ENCODE measurements around the gene CMIP. TPM values are rescaled to one million over a fixed set of nuclear protein-coding genes. Genes with fewer than 3 reads are reported as not detected.

CMIP gene
- polyA plus RNA-seq, 3 donors = 0.85 to 61.9 (median 0.93) TPM

DNA sequence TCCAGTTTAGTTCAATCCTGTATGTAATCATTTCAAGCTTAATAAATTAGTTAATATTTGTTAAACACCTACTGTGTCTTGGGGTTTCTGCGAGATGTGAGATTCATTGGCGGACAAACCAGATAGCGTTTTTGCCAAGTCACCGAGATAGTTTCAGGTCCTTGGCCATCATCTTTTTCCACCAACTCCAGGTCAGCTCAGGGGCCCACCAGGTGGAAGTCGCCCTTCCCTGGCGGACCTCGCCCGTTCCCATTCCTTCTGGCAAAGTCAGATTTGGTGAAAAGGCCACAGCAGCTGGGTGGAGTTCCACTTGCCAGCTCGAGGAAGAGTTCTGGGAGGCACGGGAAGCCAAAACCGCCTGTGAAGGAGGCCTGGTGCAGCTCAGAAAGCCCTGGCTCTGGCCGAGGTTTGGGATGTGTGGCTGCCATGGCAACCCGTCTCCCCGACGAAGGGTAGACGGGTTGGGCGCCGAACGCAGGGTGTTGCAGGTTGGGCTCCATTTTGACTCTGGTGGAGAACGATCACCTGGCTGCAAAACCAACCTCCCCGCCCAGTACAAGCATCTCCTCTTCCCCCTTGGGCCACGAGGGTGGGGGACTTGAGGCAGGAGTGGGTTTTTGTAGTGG is 39.5 kb downstream of the CMIP start:
- intact Hi-C loops (cut with micrococcal nuclease) = loop anchor here in 1 of 2 donors (5.0 kb wide), 1 partner anchor 37 kb away; no protein-coding TSS in a partner anchor
- H4K20me1 ChIP-seq (ENCODE audit: insufficient read depth, low read length) = peaks cover 59% of the 10 kb centered on the region
- H3K4me3 ChIP-seq (replicated peaks in 1 of 3; ENCODE audit: low read depth in 2 of 3, low read length in 3 of 3) = peak overlapping the region in 1 of 3 experiments; percentile 56
- peaks cover 0 to 9% (median 2%) of the 10 kb centered on the region in 3 donors for H3K27me3 Mint-ChIP-seq (ENCODE audit: low read depth in 3 of 3)
- no peak overlapping the region for H3K4me3 Mint-ChIP-seq
- peaks cover 0 to 2% (median 0%) of the 10 kb centered on the region in 7 donors for H3K9me3 Mint-ChIP-seq
- peak overlapping the region in 1 of 2 donors; percentile 93 for H3K27ac ChIP-seq (ENCODE audit: low read depth in 1 of 2, low read length in 2 of 2)
- peak overlapping the region; percentile 65 for H3K4me2 ChIP-seq (replicated peaks; ENCODE audit: extremely low read depth, low read length, poor library complexity, severe bottlenecking)
- no peak overlapping the region for H2AFZ ChIP-seq (ENCODE audit: insufficient read depth, low read depth, low read length, poor library complexity, severe bottlenecking)
- H3K9me3 ChIP-seq (replicated peaks in 1 of 2; ENCODE audit: control insufficient read depth in 1 of 2, insufficient read depth in 1 of 2, low read length in 2 of 2) = no peaks in the 10 kb centered on the region
- DNase-seq = no peak
- H3K27ac Mint-ChIP-seq = peak overlapping the region; percentile 92 to 100 (median 99)
- peaks cover 96% of the 10 kb centered on the region for H3K79me2 ChIP-seq (ENCODE audit: insufficient read depth, low read length)
- H3K4me1 ChIP-seq (ENCODE audit: control insufficient read depth in 1 of 2, insufficient read depth in 2 of 2, low read length in 2 of 2) = peaks cover 76 to 83% of the 10 kb centered on the region in 2 donors
- TF ChIP-seq, protein P1, sequence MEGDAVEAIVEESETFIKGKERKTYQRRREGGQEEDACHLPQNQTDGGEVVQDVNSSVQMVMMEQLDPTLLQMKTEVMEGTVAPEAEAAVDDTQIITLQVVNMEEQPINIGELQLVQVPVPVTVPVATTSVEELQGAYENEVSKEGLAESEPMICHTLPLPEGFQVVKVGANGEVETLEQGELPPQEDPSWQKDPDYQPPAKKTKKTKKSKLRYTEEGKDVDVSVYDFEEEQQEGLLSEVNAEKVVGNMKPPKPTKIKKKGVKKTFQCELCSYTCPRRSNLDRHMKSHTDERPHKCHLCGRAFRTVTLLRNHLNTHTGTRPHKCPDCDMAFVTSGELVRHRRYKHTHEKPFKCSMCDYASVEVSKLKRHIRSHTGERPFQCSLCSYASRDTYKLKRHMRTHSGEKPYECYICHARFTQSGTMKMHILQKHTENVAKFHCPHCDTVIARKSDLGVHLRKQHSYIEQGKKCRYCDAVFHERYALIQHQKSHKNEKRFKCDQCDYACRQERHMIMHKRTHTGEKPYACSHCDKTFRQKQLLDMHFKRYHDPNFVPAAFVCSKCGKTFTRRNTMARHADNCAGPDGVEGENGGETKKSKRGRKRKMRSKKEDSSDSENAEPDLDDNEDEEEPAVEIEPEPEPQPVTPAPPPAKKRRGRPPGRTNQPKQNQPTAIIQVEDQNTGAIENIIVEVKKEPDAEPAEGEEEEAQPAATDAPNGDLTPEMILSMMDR (IDR thresholded peaks at IDR 0.05) = no peak
- WGBS (ENCODE audit: insufficient coverage) = 84% methylated on average over 12 of the region's 22 CpGs
- H3K36me3 Mint-ChIP-seq = peaks cover 38 to 67% of the 10 kb centered on the region in 2 donors
- H3K27me3 ChIP-seq (ENCODE audit: control insufficient read depth in 2 of 2, insufficient read depth in 2 of 2, low read length in 2 of 2) = no peaks in the 10 kb centered on the region
- H3K9ac ChIP-seq (ENCODE audit: insufficient read depth, low read length, poor library complexity, severe bottlenecking) = peak overlapping the region; percentile 9
- H3K4me1 Mint-ChIP-seq = peaks cover 87% of the 10 kb centered on the region
- peaks cover 0 to 15% of the 10 kb centered on the region in 2 donors for H3K36me3 ChIP-seq (replicated peaks in 1 of 2; ENCODE audit: control insufficient read depth in 1 of 2, insufficient read depth in 2 of 2, low read length in 2 of 2)

DNA sequence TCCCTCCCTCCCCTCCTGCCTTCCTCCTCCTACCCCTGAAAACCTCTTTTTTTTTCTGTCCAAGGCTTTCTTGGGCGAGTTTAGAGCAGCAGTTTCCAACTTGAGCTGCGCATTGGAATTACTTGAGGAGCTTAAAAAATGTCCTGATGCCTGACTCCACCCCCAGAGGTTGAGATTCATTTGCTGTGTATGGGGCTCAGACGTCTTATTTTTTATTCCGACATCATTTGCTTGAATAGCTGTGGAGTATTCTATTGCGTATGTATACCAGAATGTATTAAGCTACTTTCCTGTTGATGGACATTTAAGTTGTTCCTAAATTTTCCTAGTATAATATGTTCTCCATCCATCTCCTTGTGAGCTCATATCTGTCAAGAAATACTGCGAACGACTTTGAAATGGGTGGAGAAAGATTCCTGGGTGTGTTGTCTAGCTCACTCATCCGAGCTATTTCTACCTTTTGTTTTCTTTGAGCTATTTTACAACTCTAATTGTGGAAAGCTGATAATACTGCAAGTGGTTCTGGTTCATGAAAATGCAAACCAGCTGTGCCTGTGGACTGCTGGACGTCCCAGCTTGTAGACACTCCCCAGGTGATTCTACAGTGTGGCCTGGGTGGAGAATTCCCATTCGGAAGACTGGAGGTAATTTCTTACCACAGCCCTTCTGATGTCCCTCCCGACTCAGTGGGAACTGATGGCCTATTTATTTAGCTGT is 40.5 kb downstream of the CMIP start:
- intact Hi-C loops (cut with micrococcal nuclease) = loop anchor here in 1 of 2 donors (5.0 kb wide), 1 partner anchor 38 kb away; no protein-coding TSS in a partner anchor
- Mint-ChIP-seq H3K4me3 (no peak overlapping the region), H3K27me3 (ENCODE audit: low read depth in 3 of 3) (peaks cover 0 to 7% (median 2%) of the 10 kb centered on the region in 3 donors), H3K36me3 (peaks cover 41 to 59% of the 10 kb centered on the region in 2 donors), H3K4me1 (peaks cover 87% of the 10 kb centered on the region), H3K27ac (peak overlapping the region in 5 of 7 donors; percentile 46 to 78 (median 74)), H3K9me3 (peaks cover 0 to 2% (median 0%) of the 10 kb centered on the region in 7 donors)
- Histone ChIP-seq H3K79me2 (ENCODE audit: insufficient read depth, low read length) (peaks cover 99% of the 10 kb centered on the region), H3K36me3 (replicated peaks in 1 of 2; ENCODE audit: control insufficient read depth in 1 of 2, insufficient read depth in 2 of 2, low read length in 2 of 2) (peaks cover 0 to 16% of the 10 kb centered on the region in 2 donors), H2AFZ (ENCODE audit: insufficient read depth, low read depth, low read length, poor library complexity, severe bottlenecking) (no peak overlapping the region), H3K4me3 (replicated peaks in 1 of 3; ENCODE audit: low read depth in 2 of 3, low read length in 3 of 3) (no peak overlapping the region), H3K9me3 (replicated peaks in 1 of 2; ENCODE audit: control insufficient read depth in 1 of 2, insufficient read depth in 1 of 2, low read length in 2 of 2) (no peaks in the 10 kb centered on the region), H3K27me3 (ENCODE audit: control insufficient read depth in 2 of 2, insufficient read depth in 2 of 2, low read length in 2 of 2) (no peaks in the 10 kb centered on the region), H3K27ac (ENCODE audit: low read depth in 1 of 2, low read length in 2 of 2) (peak overlapping the region in 1 of 2 donors; percentile 93), H3K9ac (ENCODE audit: insufficient read depth, low read length, poor library complexity, severe bottlenecking) (no peak overlapping the region), H4K20me1 (ENCODE audit: insufficient read depth, low read length) (peaks cover 69% of the 10 kb centered on the region), H3K4me1 (ENCODE audit: control insufficient read depth in 1 of 2, insufficient read depth in 2 of 2, low read length in 2 of 2) (peaks cover 75 to 83% of the 10 kb centered on the region in 2 donors), H3K4me2 (replicated peaks; ENCODE audit: extremely low read depth, low read length, poor library complexity, severe bottlenecking) (no peak overlapping the region)
- WGBS (ENCODE audit: insufficient coverage) = 100% methylated on average over 4 of the region's 11 CpGs
- no peak for DNase-seq
- TF ChIP-seq, protein P1 (IDR thresholded peaks at IDR 0.05) = no peak

All from CD14-positive monocyte (primary cell).